Mesendoderm (in vitro differentiated cells): ENCODE measurements around the gene DSE. TPM values are rescaled to one million over a fixed set of nuclear protein-coding genes. Genes with fewer than 3 reads are reported as not detected.
"Not testable (repeated sequence)": the region's sequence is repeated elsewhere in the genome, so short reads cannot be mapped to it uniquely, and the experiment has no call there.

ENCODE experiments used
- DNase-seq: peaks from one replicate; pipeline ENCODE4 v3.0.0; 2013
- H2AK5ac ChIP-seq: 2 replicates; pipeline ENCODE4 v1.6.1; 2013; ENCODE audit warnings: low read length, inconsistent platforms
- H2BK120ac ChIP-seq: 2 replicates; pipeline ENCODE4 v1.6.1; 2013; ENCODE audit warnings: low read depth, mild to moderate bottlenecking, low read length, moderate library complexity, mixed read lengths
- H2BK15ac ChIP-seq: replicated peaks from 2 replicates; pipeline ENCODE4 v1.6.1; 2013; ENCODE audit warnings: low read depth, mild to moderate bottlenecking, moderate library complexity
- H2BK5ac ChIP-seq: 2 replicates; pipeline ENCODE4 v1.6.1; 2013; ENCODE audit warnings: low read length, inconsistent platforms
- H3K18ac ChIP-seq: 2 replicates; pipeline ENCODE4 v1.6.1; 2013; ENCODE audit warnings: mild to moderate bottlenecking, low read length, mixed read lengths
- H3K23ac ChIP-seq: one replicate; pipeline ENCODE4 v1.6.1; 2013; ENCODE audit warnings: low read length
- H3K27ac ChIP-seq: 2 replicates; pipeline ENCODE4 v1.5.1; 2013; ENCODE audit warnings: low read depth, mild to moderate bottlenecking, inconsistent platforms, low read length, moderate library complexity
- H3K27me3 ChIP-seq: 2 replicates; pipeline ENCODE4 v1.6.1; 2013; ENCODE audit warnings: low read length, control low read depth, mild to moderate bottlenecking, inconsistent platforms; ENCODE audit not compliant: insufficient read depth, poor library complexity
- H3K36me3 ChIP-seq: 2 replicates; pipeline ENCODE4 v1.6.1; 2013; ENCODE audit warnings: low read length, inconsistent platforms; ENCODE audit not compliant: control insufficient read depth, insufficient read depth
- H3K4ac ChIP-seq: one replicate; pipeline ENCODE4 v1.6.1; 2013; ENCODE audit warnings: low read depth, mild to moderate bottlenecking, low read length, moderate library complexity
- H3K4me1 ChIP-seq: 2 replicates; pipeline ENCODE4 v1.6.1; 2013; ENCODE audit warnings: low read depth, low read length, inconsistent platforms; ENCODE audit not compliant: control insufficient read depth
- H3K4me2 ChIP-seq: 2 replicates; pipeline ENCODE4 v1.6.1; 2013; ENCODE audit warnings: low read length
- H3K4me3 ChIP-seq: 2 replicates; pipeline ENCODE4 v1.5.1; 2013; ENCODE audit warnings: mild to moderate bottlenecking, low read length
- H3K56ac ChIP-seq: one replicate; pipeline ENCODE4 v1.6.1; 2013; ENCODE audit warnings: low read length
- H3K79me1 ChIP-seq: 2 replicates; pipeline ENCODE4 v1.6.1; 2013; ENCODE audit warnings: low read length, inconsistent platforms
- H3K79me2 ChIP-seq: 2 replicates; pipeline ENCODE4 v1.6.1; 2013; ENCODE audit warnings: mild to moderate bottlenecking, low read length; ENCODE audit not compliant: control insufficient read depth, insufficient read depth
- H3K9ac ChIP-seq: 2 replicates; pipeline ENCODE4 v1.6.1; 2013; ENCODE audit warnings: low read length, inconsistent platforms
- H4K5ac ChIP-seq: one replicate; pipeline ENCODE4 v1.6.1; 2013; ENCODE audit warnings: low read length
- H4K8ac ChIP-seq: one replicate; pipeline ENCODE4 v1.6.1; 2013; ENCODE audit warnings: low read depth, mild to moderate bottlenecking, control low read depth, low read length, moderate library complexity
- WGBS: extraction: QIAGEN DNeasy Blood & Tissue Kit; methylation state at CpG from one replicate; pipeline ENCODE4 v1.1.7; 2013; ENCODE audit warnings: low lambda C conversion rate, missing lambda C conversion rate; ENCODE audit not compliant: insufficient coverage; ENCODE audit errors: extremely low coverage; 5-methylcytosine and 5-hydroxymethylcytosine counted together
- polyA plus RNA-seq, 2 experiments: library from polyadenylated mRNA; stranded (reverse); fragments of 200-250 nt; gene quantifications; one replicate each; pipeline ENCODE4 v1.2.3, GENCODE V29; 2013

DSE gene
- polyA plus RNA-seq (2013, experiment 1 of 2): 24.8 TPM
- polyA plus RNA-seq (2013, experiment 2 of 2): 25.2 TPM

DNA sequence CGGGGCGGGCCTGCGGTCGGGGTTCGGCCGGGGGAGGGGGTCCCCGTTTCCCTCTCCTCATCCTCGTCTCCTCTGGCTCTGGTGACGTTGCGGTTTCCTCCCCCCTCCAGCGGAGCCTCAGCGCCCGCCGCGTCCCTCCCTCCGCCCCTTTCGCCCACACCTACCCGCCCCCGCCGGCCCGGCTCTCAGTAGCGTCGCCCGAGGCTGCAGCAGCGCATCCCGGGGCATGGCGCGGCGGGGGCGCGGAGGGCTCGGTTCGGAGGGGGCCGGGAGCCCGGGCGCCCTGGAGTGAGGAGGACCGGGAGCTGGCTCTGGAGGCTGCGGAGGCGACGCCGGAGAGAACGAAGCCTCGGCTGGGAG is at the start of gene DSE:
TSS of gene DSE (plus strand) at position 188 of the 360 bp plus-strand sequence. CDS start 28,304 bp downstream, outside the sequence.
- Histone ChIP-seq H3K56ac (peak within 1 kb of the TSS; percentile 91), H3K79me2 (peaks cover 17% of the 10 kb centered on the region), H3K9ac (peak within 1 kb of the TSS; percentile 80), H2AK5ac (no peak within 1 kb of the TSS), H4K8ac (no peak within 1 kb of the TSS), H3K4ac (peak within 1 kb of the TSS; percentile 88), H3K23ac (peak within 1 kb of the TSS; percentile 20), H3K4me3 (peak within 1 kb of the TSS; percentile 54), H3K4me1 (peaks cover 2% of the 10 kb centered on the region), H2BK5ac (peak within 1 kb of the TSS; percentile 21), H3K36me3 (no peaks in the 10 kb centered on the region), H2BK15ac (no peak within 1 kb of the TSS), H2BK120ac (peak within 1 kb of the TSS; percentile 19), H4K5ac (no peak within 1 kb of the TSS), H3K79me1 (peaks cover 4% of the 10 kb centered on the region), H3K18ac (peak within 1 kb of the TSS; percentile 94), H3K27me3 (no peaks in the 10 kb centered on the region), H3K27ac (peak within 1 kb of the TSS; percentile 81), H3K4me2 (peak within 1 kb of the TSS; percentile 84)
- DNase-seq: peak; percentile 84
- WGBS: no CpG with 5 or more reads among the region's 43 CpGs

DNA sequence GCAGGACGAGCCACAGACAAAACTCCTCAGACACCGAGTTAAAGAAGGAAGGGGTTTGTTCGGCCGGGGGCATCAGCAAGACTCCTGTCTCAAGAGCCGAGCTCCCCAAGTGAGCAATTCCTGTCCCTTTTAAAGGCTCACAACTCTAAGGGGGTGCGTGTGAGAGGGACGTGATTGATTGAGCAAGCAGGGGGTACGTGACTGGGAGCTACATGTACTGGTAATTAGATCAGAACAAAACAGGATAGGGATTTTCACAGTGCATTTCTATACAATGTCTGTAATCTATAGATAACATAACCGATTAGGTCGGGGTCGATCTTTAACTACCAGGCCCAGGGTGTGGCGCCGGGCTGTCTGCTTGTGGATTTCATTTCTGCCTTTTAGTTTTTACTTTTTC is 48.8 kb upstream of the DSE start:
- not testable (repeated sequence) for H2BK15ac ChIP-seq, H4K5ac ChIP-seq, H3K36me3 ChIP-seq, H3K4ac ChIP-seq, H3K27ac ChIP-seq, H3K4me2 ChIP-seq, H3K79me1 ChIP-seq, H2BK5ac ChIP-seq, H2AK5ac ChIP-seq, H2BK120ac ChIP-seq, H4K8ac ChIP-seq, H3K23ac ChIP-seq, H3K27me3 ChIP-seq, H3K4me3 ChIP-seq, H3K79me2 ChIP-seq, H3K9ac ChIP-seq
- peaks cover 15% of the 10 kb centered on the region for H3K4me1 ChIP-seq
- peak; percentile 51 for DNase-seq
- peak overlapping the region; percentile 31 for H3K56ac ChIP-seq
- H3K18ac ChIP-seq: peak overlapping the region; percentile 75
- WGBS: no CpG with 5 or more reads among the region's 13 CpGs

- no peaks in the 10 kb centered on the region for H3K79me1 ChIP-seq
- H3K4ac ChIP-seq: no peak overlapping the region
- no peak overlapping the region for H3K4me3 ChIP-seq
- peak overlapping the region; percentile 20 for H3K27ac ChIP-seq
- H2BK15ac ChIP-seq: peak overlapping the region; percentile 57
- H3K36me3 ChIP-seq: no peaks in the 10 kb centered on the region
- DNase-seq: no peak
- H4K5ac ChIP-seq: no peak overlapping the region
- no peaks in the 10 kb centered on the region for H3K27me3 ChIP-seq
- no peak overlapping the region for H3K18ac ChIP-seq
- WGBS: no CpG with 5 or more reads among the region's 1 CpG
- H3K79me2 ChIP-seq: no peaks in the 10 kb centered on the region
- no peak overlapping the region for H3K23ac ChIP-seq
- H2BK5ac ChIP-seq: peak overlapping the region; percentile 59
- H3K9ac ChIP-seq: no peak overlapping the region
- H3K4me1 ChIP-seq: peaks cover 20% of the 10 kb centered on the region
- no peak overlapping the region for H3K56ac ChIP-seq
- H3K4me2 ChIP-seq: no peak overlapping the region
- no peak overlapping the region for H2AK5ac ChIP-seq
- H2BK120ac ChIP-seq: no peak overlapping the region
- H4K8ac ChIP-seq: no peak overlapping the region
Observed at GRCh38 chr6:116323863-116324262, 46.9 kb upstream of the DSE start.

GRCh38 chr6:116325634-116326132 is 45.1 kb upstream of the DSE start:
- WGBS: no CpG with 5 or more reads among the region's 11 CpGs
- not testable (repeated sequence) for H3K9ac ChIP-seq, H3K23ac ChIP-seq, H3K56ac ChIP-seq, H4K5ac ChIP-seq, DNase-seq, H3K27me3 ChIP-seq, H3K4me3 ChIP-seq, H4K8ac ChIP-seq, H2BK15ac ChIP-seq, H3K4ac ChIP-seq, H3K79me1 ChIP-seq, H3K27ac ChIP-seq, H2BK120ac ChIP-seq, H2AK5ac ChIP-seq, H3K4me2 ChIP-seq, H3K36me3 ChIP-seq, H2BK5ac ChIP-seq, H3K79me2 ChIP-seq
- peak overlapping the region; percentile 51 for H3K18ac ChIP-seq
- peaks cover 20% of the 10 kb centered on the region for H3K4me1 ChIP-seq

DNA sequence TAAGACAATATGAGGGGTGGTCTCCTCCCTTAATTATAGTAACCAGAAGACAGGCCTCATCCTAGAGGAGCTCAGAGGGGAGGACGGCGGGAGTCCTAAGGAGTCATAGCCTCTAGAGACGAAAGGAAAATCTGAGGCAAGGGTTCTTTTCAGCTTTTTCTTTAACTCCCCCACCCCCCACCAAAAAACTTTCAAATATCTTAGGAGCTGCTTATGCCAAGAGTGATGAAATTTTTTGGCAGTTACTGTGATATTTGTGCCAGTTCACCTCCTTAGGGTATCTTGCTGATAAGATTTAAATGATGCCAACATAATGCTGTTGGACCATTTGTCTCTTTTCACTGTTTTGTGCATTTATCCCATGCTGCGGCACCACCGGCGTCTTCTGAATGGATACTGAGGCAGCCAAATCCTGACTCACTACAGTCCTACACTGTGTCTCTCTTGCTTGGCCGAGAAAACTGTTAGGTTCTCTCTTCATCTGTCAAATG is 44.5 kb upstream of the DSE start:
- WGBS: no CpG with 5 or more reads among the region's 7 CpGs

GRCh38 chr6:116326996-116327395 is 43.8 kb upstream of the DSE start:
- Histone ChIP-seq H3K18ac (peak overlapping the region; percentile 68), H4K5ac (no peak overlapping the region), H2AK5ac (no peak overlapping the region), H3K56ac (peak overlapping the region; percentile 56), H3K36me3 (no peaks in the 10 kb centered on the region), H4K8ac (no peak overlapping the region), H3K27me3 (no peaks in the 10 kb centered on the region), H3K4ac (no peak overlapping the region), H2BK120ac (peak overlapping the region; percentile 61), H3K4me3 (no peak overlapping the region), H2BK15ac (peak overlapping the region; percentile 88), H3K23ac (no peak overlapping the region), H3K79me1 (no peaks in the 10 kb centered on the region), H3K79me2 (no peaks in the 10 kb centered on the region), H3K9ac (no peak overlapping the region), H3K27ac (peak overlapping the region; percentile 51), H3K4me2 (no peak overlapping the region), H2BK5ac (peak overlapping the region; percentile 9), H3K4me1 (peaks cover 20% of the 10 kb centered on the region)
- DNase-seq: no peak
- WGBS: no CpG with 5 or more reads among the region's 4 CpGs

More for the DNA sequence above, 44.5 kb upstream of the DSE start:
- Histone ChIP-seq H3K23ac (no peak overlapping the region), H2AK5ac (no peak overlapping the region), H3K4ac (peak overlapping the region; percentile 70), H2BK5ac (peak overlapping the region; percentile 26), H3K36me3 (no peaks in the 10 kb centered on the region), H3K4me1 (peaks cover 20% of the 10 kb centered on the region), H4K5ac (no peak overlapping the region), H3K79me2 (no peaks in the 10 kb centered on the region), H2BK15ac (no peak overlapping the region), H3K18ac (peak overlapping the region; percentile 64), H3K4me2 (no peak overlapping the region), H3K9ac (no peak overlapping the region), H3K56ac (peak overlapping the region; percentile 4), H3K4me3 (no peak overlapping the region), H3K27ac (peak overlapping the region; percentile 33), H2BK120ac (no peak overlapping the region), H3K79me1 (no peaks in the 10 kb centered on the region), H4K8ac (no peak overlapping the region), H3K27me3 (no peaks in the 10 kb centered on the region)
- no peak for DNase-seq
